ENCODE measurements around the gene ALG10B. TPM values are rescaled to one million over a fixed set of nuclear protein-coding genes. Genes with fewer than 3 reads are reported as not detected.
"Not testable (repeated sequence)": the region's sequence is repeated elsewhere in the genome, so short reads cannot be mapped to it uniquely, and the experiment has no call there.

Gene ALG10B
- total RNA-seq, 4 donors from 2014 or later, result 2.3 to 4.4 (median 2.6) TPM

DNA sequence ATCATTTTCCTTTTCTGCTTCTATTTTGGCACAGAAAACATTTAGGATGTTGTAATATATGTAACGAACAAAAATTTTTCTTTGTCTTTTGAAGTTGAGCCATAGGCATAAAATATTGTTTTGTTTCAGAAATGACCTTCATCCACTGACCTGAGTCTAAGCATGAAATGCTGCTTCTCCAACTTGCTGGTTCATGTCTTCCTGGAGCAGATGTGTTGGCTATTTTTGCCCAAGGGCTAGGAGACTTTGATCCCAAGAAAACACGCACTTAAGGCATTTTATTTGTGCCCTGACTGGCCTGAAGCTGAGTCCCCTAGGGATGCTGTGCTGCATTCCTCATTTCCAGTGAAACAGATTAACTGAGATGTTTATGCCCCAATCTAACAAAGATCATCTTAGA lies 27.2 kb upstream of the ALG10B start:
- no peak overlapping the region for H3K4me3 ChIP-seq
- TF ChIP-seq CTCF (IDR thresholded peaks at IDR 0.05), result no peak
- peaks cover 0 to 1% (median 0%) of the 10 kb centered on the region in 4 donors for H3K27me3 ChIP-seq
- H3K36me3 ChIP-seq, result no peaks in the 10 kb centered on the region
- H3K9me3 ChIP-seq, result no peaks in the 10 kb centered on the region
- H3K27ac ChIP-seq, result no peak overlapping the region
- H3K4me1 ChIP-seq, result no peaks in the 10 kb centered on the region
- no peak for DNase-seq
- intact Hi-C loops (cut with DNase I), result no loop called here
- WGBS, 2 donors, result 36 to 45% methylated on average over 2 of the region's 2 CpGs

GRCh38 chr12:38291160-38291559 lies 25.4 kb upstream of the ALG10B start:
- WGBS, 2 donors, result 62 to 67% methylated on average over 4 of the region's 4 CpGs
- TF ChIP-seq POLR2A (IDR thresholded peaks at IDR 0.05) (no peak), CTCF (IDR thresholded peaks at IDR 0.05) (no peak)
- no peaks in the 10 kb centered on the region for H3K36me3 ChIP-seq
- no peaks in the 10 kb centered on the region for H3K4me1 ChIP-seq
- DNase-seq, result no peak
- intact Hi-C loops (cut with DNase I), result no loop called here
- no peak overlapping the region for H3K27ac ChIP-seq
- H3K27me3 ChIP-seq, result peaks cover 0 to 6% (median 0%) of the 10 kb centered on the region in 4 donors
- no peaks in the 10 kb centered on the region for H3K9me3 ChIP-seq
- no peak overlapping the region for H3K4me3 ChIP-seq

GRCh38 chr12:38302972-38303371 lies 13.6 kb upstream of the ALG10B start:
- intact Hi-C loops (cut with DNase I); H3K36me3 ChIP-seq; H3K27me3 ChIP-seq; H3K9me3 ChIP-seq; H3K27ac ChIP-seq; H3K4me3 ChIP-seq; DNase-seq; H3K4me1 ChIP-seq: not testable (repeated sequence)
- WGBS, 2 donors, result 0 to 12% methylated on average over 1 of the region's 1 CpG

DNA sequence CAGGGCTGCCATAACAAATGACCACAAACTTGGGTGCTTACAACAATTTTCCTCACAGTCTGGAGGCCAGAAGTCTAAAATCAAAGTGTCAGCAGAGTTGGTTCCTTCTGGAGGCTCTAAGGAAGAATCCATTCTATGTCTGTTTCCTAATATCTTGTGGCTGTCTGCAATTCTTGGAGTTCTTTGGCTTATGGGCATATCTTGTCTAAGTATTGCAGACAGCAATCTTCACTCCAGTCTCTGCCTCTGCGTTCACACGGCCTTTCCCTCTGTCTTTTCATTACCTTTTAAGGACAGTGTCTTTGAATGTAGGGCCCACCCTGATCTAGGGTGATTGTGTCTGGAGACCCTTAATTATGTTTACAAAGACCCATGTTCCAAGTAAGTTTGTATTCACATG lies 5.4 kb downstream of the ALG10B start:
- intact Hi-C loops (cut with DNase I), result loop anchor here (10.0 kb wide), 1 partner anchor 943 kb away; no protein-coding TSS in a partner anchor
- WGBS, 2 donors, result 84 to 92% methylated on average over 2 of the region's 2 CpGs
- not testable (repeated sequence) for H3K4me3 ChIP-seq, H3K9me3 ChIP-seq, H3K27ac ChIP-seq, H3K27me3 ChIP-seq, DNase-seq
- H3K36me3 ChIP-seq, result peaks cover 0 to 26% (median 0%) of the 10 kb centered on the region in 3 donors
- peaks cover 0 to 18% (median 0%) of the 10 kb centered on the region in 3 donors for H3K4me1 ChIP-seq

GRCh38 chr12:38324912-38325311 lies 8.3 kb downstream of the ALG10B start:
- intact Hi-C loops (cut with DNase I), result loop anchor here (10.0 kb wide), 1 partner anchor 940 kb away; no protein-coding TSS in a partner anchor
- WGBS, 2 donors, result 71 to 78% methylated on average over 2 of the region's 2 CpGs
- Histone ChIP-seq H3K9me3 (no peaks in the 10 kb centered on the region), H3K27ac (no peak overlapping the region), H3K4me3 (no peak overlapping the region), H3K27me3 (no peaks in the 10 kb centered on the region), H3K36me3 (peaks cover 0 to 20% (median 0%) of the 10 kb centered on the region in 3 donors), H3K4me1 (no peaks in the 10 kb centered on the region)
- DNase-seq, result no peak
- TF ChIP-seq POLR2A (IDR thresholded peaks at IDR 0.05), result no peak
- no peak for TF ChIP-seq CTCF (IDR thresholded peaks at IDR 0.05)

- TF ChIP-seq POLR2A (IDR thresholded peaks at IDR 0.05), result no peak
- TF ChIP-seq CTCF (IDR thresholded peaks at IDR 0.05), result no peak
- peaks cover 0 to 5% (median 0%) of the 10 kb centered on the region in 3 donors for H3K4me1 ChIP-seq
- H3K4me3 ChIP-seq, result no peak overlapping the region
- no peaks in the 10 kb centered on the region for H3K9me3 ChIP-seq
- peaks cover 0 to 9% (median 0%) of the 10 kb centered on the region in 3 donors for H3K36me3 ChIP-seq
- 76 to 95% methylated on average over 3 of the region's 3 CpGs for WGBS, 2 donors
- intact Hi-C loops (cut with DNase I), result loop anchor here (10.0 kb wide), 1 partner anchor 937 kb away; no protein-coding TSS in a partner anchor
- no peaks in the 10 kb centered on the region for H3K27me3 ChIP-seq
- DNase-seq, result no peak
- H3K27ac ChIP-seq, result no peak overlapping the region
Measured at GRCh38 chr12:38327356-38327755, 10.8 kb downstream of the ALG10B start.
